Activated naive CD4-positive, alpha-beta T cell treated with anti-CD3 and anti-CD28 coated beads, Interleukin-2, amount 50 U/mL, for 72 hours (primary cell): Measurements from ENCODE around the gene BCL2L1. TPM values are rescaled to one million over a fixed set of nuclear protein-coding genes. Genes with fewer than 3 reads are reported as not detected.

Experiments
- ATAC-seq, 2 donors: fragments of 150-1000 bp; cut with Tn5 transposase; 2 replicates each; pipeline ENCODE4 v1.10.0; 2021; ENCODE audit warnings: mild to moderate bottlenecking in 2 of 2, moderate library complexity in 2 of 2
- DNase-seq, 2 donors: peaks; one replicate each; pipeline ENCODE4 v3.0.0; 2021 to 2022; ENCODE audit warnings: low spot score in 2 of 2
- H3K27ac Mint-ChIP-seq, 2 donors: one replicate each; pipeline ENCODE4 v1.8.0; 2022; ENCODE audit warnings: mild to moderate bottlenecking in 2 of 2, mixed read lengths in 2 of 2
- H3K36me3 Mint-ChIP-seq, 2 donors: one replicate each; pipeline ENCODE4 v1.8.0; 2022; ENCODE audit warnings: mixed read lengths in 2 of 2
- H3K9me3 Mint-ChIP-seq, 2 donors: one replicate each; pipeline ENCODE4 v1.8.0; 2022; ENCODE audit warnings: mixed read lengths in 2 of 2
- total RNA-seq, 2 donors: library from RNA; stranded (reverse); gene quantifications; one replicate each; pipeline ENCODE4 v1.2.3, GENCODE V29; 2022

The BCL2L1 gene
- total RNA-seq, 2 donors from 2014 or later, result 86.6 to 143 TPM

DNA sequence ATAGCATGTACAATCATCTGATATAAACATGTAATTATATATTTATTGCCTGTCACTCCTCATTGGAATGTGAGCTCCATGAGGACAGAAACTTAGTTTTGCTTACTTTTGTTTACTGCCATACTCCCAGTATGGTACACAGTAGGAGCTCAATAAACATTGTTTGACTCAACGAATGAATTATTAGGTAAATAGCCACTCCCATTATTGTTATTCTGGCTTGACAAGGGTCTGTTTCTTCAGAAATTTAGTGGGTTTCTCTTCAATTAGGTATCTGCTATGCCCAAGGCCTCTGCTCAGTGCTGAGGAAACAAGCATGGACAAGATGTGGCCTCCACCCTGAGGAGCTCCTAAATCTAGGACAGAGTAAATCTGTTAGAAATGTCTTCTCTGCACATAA, 6.3 kb downstream of the BCL2L1 start:
- H3K36me3 Mint-ChIP-seq, result peaks cover 89 to 96% of the 10 kb centered on the region in 2 donors
- H3K9me3 Mint-ChIP-seq, result peaks cover 0 to 5% of the 10 kb centered on the region in 2 donors
- DNase-seq (no peak), ATAC-seq (no peak)
- H3K27ac Mint-ChIP-seq, result peak overlapping the region; percentile 94 to 100

DNA sequence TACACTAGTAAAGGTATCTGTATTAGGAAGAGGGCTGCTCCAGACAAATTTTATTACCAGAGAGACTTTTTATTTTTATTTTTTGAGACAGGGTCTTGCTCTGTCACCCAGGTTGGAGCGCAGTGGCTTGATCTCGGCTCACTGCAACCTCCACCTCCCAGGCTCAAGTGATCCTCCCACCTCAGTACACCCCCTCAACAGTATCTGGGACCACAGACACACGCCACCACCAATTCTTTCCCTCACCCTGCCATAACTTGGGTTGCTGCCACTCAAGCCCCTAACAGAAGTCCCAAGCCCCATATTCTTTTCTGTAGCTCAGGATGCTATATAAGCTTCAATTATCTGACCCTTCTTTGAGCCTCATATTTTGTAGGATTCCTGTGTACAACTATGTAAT, 6.9 kb downstream of the BCL2L1 start:
- DNase-seq (no peak), ATAC-seq (no peak)
- peak overlapping the region; percentile 94 to 100 for H3K27ac Mint-ChIP-seq
- H3K9me3 Mint-ChIP-seq, result peaks cover 0 to 5% of the 10 kb centered on the region in 2 donors
- peaks cover 89 to 95% of the 10 kb centered on the region in 2 donors for H3K36me3 Mint-ChIP-seq

DNA sequence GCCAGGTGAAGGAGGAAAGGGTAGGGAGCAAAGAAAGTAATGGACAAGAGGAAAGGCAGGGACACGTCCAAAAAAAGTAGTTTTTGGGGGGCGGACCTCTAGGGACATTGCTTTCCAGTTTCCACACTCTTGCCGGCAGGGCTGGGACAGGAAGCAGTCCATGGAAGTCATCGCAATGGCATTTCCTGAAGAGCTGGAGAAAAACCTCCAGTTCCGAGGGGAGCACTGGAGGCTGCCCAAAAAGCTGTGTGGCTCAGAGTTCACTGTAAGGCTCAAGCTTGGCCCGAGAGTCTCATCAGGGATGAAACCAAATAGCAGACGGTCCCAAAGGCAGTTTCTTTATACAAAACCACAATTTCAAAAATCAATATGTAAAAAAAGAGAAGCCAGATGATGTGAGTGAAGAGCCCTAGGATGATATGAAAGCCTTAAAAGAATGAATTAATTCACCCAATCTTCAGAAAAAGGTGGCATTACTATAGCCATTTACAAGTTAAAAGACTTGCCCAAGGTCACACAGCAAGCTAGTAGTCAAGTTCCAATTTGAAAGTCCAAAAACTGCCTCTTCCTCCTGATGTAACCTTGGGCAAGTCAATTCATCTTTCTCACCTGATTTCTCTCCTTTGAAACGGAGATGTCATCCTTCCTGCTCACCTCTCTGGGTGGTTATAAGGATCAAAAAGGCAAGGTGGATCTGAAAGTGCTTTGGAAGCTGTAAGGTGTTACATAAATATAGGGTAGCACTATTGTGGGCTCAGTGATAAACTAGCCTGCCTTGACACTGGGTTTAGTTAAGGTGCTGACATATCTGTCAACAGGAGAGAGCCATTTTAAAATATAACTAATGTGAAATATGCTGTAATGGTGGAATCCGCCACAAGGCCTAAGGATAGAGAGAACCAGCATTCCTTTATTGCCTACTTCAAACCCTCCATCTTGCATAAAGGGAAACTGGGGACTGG, 9.1 kb downstream of the BCL2L1 start:
- Mint-ChIP-seq H3K36me3 (peaks cover 79 to 81% of the 10 kb centered on the region in 2 donors), H3K27ac (peak overlapping the region; percentile 99 to 100), H3K9me3 (peaks cover 0 to 5% of the 10 kb centered on the region in 2 donors)
- DNase-seq (no peak), ATAC-seq (no peak)

DNA sequence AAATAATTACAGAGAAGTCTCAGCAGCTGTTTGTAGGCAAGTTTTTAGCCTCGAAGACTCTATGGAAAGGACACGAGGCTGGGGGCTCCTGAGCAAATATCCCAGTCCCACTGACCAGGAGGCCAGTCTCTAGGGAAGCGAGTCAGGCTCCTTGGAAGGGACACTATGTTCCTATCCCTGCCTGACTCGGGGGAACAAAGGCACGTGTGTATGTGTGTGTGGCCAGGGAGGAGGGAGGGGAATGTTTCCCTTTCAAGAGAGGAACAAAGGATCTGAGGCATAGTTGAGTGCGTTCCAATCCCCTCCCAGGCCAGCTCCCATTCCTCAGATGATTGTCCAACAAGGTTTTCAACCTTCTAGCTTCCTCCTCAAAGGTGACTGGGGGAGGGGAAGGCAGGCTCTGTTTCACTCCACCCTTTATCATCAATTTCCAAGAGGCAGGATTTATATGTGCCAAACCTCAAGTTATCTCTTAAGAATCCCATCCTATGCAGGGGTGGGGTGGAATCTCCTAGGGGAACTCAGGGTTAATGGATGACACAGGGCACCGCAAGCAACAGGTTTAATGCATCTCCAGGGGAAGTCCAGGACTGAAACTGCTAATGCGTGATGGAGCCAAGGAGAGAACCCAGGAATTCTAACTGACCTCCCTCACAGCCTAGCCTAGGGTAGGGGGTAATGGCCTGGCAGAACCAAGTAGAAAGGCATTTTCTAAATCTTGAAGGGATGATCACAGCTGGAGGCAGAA, 9.9 kb downstream of the BCL2L1 start:
- ATAC-seq (no peak), DNase-seq (no peak)
- Mint-ChIP-seq H3K36me3 (peaks cover 70 to 78% of the 10 kb centered on the region in 2 donors), H3K27ac (peak overlapping the region; percentile 99 to 100), H3K9me3 (peaks cover 0 to 5% of the 10 kb centered on the region in 2 donors)

DNA sequence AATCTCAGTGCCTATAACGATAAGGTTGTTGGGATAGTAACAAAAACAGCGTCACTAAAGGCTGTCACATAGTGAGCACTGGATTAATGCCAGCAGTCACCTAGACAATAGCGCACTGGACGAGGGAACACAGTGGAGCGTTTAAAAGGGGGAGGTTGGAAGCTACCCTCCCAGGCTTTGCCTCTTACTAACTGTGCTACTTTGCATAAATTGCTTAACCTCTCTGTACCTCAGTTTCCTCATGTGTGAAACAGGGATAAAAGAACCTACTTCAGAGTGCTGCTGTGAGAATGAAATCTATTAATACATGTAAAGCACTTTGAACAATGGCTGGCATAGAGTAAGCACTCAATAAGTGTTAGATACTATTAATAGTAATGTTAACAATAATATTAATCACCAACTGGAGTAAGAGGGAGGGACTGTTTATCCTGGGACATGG, 10.5 kb downstream of the BCL2L1 start:
- Mint-ChIP-seq H3K9me3 (peaks cover 0 to 5% of the 10 kb centered on the region in 2 donors), H3K27ac (peak overlapping the region; percentile 99 to 100), H3K36me3 (peaks cover 65 to 74% of the 10 kb centered on the region in 2 donors)
- ATAC-seq, result no peak
- DNase-seq, result no peak

DNA sequence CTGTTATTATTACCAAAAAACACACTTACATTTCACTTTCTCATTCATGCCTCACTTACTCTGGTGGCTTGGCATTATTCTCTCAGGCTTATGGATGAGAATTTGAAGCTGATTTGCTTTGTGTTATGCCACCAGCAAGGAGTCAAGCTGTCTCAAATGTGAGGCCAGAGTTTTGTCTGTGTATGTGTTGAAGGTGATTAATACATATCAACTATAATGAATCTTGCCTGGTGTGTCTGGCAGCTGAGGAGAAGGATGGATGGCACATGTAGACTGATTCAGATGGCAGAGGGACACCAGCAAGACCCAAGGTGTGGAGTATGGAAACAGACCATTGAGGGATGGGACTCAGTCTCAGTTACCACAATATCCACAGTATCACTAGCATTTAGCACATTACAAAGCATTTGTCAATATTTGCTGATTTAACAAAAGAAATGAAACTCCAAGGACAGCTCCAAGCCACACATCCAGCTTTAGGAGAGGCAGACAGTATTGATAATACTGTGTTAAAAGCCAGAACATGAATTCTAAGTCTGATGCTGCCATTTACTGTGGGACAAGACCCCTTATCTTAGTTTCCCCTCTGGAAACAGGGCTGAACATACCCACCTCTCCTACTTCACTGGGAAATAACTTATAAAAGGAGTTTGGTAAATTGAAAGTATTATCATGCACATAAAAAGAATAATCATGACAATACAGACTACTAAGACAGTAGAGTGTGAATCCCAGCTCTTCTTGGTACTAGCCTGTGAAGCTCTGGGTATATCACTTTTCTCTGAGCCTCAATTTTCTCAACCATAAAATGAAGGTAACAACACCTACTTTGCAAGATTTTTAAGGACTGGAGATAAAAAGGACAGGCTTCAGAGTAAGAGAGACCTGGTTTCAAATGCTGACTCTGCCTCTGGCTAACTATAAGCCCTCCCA, 11.2 kb downstream of the BCL2L1 start:
- DNase-seq, result no peak
- no peak for ATAC-seq
- peaks cover 64 to 74% of the 10 kb centered on the region in 2 donors for H3K36me3 Mint-ChIP-seq
- peaks cover 0 to 5% of the 10 kb centered on the region in 2 donors for H3K9me3 Mint-ChIP-seq
- H3K27ac Mint-ChIP-seq, result peak overlapping the region; percentile 56 to 100

DNA sequence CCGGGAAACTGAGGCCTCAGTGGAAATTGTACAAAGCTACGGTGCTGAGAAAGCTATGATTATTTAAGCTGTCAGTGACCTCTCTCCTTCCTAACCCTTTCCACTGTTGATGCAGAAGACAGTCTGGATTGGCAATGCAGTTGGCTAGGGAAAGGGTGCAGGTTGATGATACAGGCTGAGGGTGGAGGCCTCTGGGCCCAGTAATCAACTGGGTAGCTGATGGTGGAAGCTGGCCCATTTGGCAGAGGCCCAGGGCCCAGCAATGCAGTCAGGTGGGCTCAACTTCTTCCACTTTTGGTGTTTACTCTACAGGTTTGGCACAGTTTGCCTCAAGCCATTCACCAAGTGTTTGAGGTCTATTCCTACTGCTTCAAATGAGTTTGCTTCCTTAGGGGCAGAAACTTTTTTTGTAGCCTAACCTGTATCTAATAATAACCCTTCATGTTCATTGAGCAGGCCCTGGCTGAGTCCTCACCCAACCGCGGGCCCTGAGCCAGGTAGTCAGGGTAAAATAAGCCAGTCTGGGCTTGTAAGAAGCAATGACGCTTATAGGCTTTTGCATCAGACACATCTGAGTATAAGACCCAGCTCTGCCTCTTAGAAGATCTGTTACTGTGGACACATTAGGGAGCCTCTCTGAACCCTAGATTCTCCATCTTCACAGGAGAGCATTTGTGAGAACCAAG, 12.1 kb downstream of the BCL2L1 start:
- no peak for ATAC-seq

DNA sequence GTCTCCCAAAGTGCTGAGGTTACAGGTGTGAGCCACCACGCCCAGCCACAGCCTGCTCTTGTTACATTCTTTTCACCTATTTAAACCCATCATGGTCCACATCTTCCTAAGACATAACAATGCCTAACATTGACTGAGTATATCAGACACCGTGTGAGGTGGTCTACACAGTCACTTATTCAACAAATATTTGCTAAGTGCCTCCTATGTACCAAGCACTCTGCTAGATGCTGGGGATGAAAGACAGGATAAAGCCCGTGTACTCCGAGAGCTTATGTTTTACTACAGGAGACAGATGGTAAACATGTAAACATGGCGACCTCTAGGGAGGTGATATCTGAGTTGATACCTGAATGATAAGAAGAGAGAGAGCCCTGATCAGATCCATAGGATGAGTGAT, 12.7 kb downstream of the BCL2L1 start:
- ATAC-seq, result no peak
- Mint-ChIP-seq H3K27ac (peak overlapping the region in 1 of 2 donors; percentile 2), H3K36me3 (peaks cover 50 to 69% of the 10 kb centered on the region in 2 donors), H3K9me3 (no peaks in the 10 kb centered on the region)
- no peak for DNase-seq

More for the DNA sequence above, 12.1 kb downstream of the BCL2L1 start:
- Mint-ChIP-seq H3K27ac (peak overlapping the region; percentile 95 to 100), H3K9me3 (peaks cover 0 to 5% of the 10 kb centered on the region in 2 donors), H3K36me3 (peaks cover 56 to 73% of the 10 kb centered on the region in 2 donors)
- no peak for DNase-seq

DNA sequence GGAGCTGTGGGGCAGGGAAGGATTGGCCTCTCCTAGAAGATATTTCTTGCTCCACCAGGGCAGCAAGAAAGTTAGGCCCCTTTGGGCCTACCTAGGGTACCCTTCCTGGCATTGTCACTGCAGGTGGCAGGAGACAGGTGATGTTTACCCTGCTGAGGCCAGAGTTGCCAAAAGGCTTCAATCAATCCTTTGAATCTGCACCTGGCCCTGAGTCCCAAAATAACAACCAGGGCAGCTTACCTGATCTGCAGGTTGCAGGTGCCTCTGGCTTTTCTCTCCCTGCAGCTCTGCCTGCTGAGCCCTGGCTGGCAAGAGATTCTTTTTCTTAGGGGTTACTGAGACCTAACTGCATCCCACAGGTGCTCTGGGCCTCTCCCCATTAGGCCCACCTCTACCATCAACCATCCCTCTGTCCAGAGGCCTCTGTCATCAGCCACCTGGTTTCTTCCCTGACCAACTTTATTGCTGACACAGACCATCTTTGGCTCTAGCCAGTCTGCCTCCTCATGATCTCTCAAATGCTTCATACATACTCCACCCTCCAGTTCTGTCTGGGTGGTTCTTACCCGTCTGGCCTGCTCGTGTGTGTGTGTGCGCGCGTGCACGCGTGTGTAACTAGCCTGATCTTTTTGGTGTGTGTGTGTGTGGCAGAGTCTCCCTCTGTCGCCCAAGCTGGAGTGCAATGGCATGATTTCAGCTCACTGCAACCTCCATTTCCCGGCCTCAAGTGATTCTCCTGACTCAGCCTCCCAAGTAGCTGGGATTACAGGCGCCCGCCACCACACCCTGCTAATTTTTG, 13.7 kb downstream of the BCL2L1 start:
- no peak for ATAC-seq
- Mint-ChIP-seq H3K27ac (peak overlapping the region; percentile 10 to 70), H3K36me3 (peaks cover 43 to 66% of the 10 kb centered on the region in 2 donors), H3K9me3 (no peaks in the 10 kb centered on the region)
- DNase-seq, result no peak

DNA sequence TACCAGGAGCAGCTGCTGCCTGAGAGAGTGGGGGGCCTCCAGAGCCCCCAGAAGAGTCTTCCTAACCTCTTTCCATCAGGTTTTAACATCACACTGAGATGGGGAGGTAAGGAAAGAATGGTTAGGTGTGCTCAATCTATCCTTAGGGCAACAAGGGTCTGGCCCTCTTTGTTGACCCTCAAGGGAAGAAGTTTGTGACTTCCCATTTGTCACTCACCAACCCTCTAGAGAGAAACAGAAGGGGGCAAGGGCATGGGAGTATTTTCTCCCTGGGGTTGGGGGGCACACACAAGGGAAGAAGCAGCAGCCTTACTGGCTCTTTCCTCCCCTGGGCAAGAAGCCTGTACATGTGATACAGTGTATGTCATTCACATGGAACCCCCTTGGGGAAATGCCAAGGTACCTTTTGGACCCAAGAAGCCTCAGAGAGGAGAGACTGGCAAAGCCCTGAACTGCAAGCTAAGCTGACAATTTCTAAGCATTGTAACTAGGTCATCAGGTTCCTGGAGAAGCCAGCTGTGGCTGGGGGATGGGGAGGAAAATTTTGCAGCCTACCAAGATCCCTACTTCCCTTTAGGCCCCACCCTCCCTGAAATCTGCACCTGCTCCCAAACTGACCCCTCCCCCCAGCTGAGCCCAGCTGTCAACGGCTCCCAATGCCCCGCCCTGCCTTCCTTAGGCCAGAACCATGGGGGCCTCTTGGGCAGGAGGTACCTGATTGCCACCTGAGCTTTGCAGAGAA, 14.5 kb downstream of the BCL2L1 start:
- Mint-ChIP-seq H3K9me3 (no peaks in the 10 kb centered on the region), H3K27ac (peak overlapping the region in 1 of 2 donors; percentile 59), H3K36me3 (peaks cover 37 to 58% of the 10 kb centered on the region in 2 donors)
- peak in 1 of 2 donors; percentile 28 for ATAC-seq
- DNase-seq, result no peak

DNA sequence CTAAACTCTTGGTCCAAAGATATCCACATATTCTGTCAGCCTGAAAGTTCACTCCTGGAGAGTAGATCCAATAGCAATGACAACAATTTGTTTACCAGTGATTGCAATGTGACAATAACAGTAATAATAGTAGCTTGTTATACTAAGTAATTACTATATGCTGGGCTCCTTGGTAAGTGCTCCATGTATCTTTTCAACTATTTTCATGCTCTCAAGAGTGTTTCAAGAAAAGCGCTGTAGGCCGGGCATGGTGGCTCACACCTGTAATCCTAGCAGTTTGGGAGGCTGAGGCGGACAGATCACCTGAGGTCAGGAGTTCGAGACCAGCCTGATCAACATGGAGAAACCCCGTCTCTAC, 15.4 kb downstream of the BCL2L1 start:
- ATAC-seq (no peak), DNase-seq (no peak)
- Mint-ChIP-seq H3K9me3 (no peaks in the 10 kb centered on the region), H3K27ac (no peak overlapping the region), H3K36me3 (peaks cover 29 to 51% of the 10 kb centered on the region in 2 donors)

DNA sequence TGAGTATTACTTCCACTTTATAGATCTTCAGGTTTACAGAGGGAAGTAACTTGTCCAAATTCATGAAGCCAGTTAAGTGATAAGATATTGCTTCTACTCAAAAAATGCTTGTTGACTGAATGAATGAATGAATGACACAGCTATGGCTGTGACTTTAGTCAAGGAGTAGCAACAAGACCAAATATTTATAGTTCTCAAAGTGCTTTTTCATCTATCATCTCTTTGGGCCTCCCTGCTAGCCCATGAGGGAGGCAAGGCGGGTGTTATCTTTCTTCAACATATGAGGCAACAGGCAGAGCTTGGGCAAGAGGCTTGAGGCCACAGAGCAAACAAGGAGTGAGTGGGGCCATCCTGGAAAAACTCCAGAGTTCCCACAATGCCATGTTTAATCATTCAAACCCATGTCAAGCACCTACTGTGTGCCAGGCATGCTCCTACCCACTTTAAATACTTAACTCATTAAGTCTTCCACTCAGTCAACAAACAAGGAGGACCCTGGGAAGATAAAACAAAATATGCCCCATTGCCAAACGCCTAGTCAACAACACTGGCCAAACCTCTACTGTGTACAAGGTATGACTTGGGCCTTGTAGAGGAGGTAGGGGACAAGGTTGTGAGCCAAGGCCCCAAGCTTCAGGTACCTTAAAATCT, 15.9 kb downstream of the BCL2L1 start:
- Mint-ChIP-seq H3K36me3 (peaks cover 31 to 52% of the 10 kb centered on the region in 2 donors), H3K27ac (peak overlapping the region; percentile 58 to 65), H3K9me3 (peaks cover 0 to 3% of the 10 kb centered on the region in 2 donors)
- no peak for DNase-seq
- no peak for ATAC-seq

DNA sequence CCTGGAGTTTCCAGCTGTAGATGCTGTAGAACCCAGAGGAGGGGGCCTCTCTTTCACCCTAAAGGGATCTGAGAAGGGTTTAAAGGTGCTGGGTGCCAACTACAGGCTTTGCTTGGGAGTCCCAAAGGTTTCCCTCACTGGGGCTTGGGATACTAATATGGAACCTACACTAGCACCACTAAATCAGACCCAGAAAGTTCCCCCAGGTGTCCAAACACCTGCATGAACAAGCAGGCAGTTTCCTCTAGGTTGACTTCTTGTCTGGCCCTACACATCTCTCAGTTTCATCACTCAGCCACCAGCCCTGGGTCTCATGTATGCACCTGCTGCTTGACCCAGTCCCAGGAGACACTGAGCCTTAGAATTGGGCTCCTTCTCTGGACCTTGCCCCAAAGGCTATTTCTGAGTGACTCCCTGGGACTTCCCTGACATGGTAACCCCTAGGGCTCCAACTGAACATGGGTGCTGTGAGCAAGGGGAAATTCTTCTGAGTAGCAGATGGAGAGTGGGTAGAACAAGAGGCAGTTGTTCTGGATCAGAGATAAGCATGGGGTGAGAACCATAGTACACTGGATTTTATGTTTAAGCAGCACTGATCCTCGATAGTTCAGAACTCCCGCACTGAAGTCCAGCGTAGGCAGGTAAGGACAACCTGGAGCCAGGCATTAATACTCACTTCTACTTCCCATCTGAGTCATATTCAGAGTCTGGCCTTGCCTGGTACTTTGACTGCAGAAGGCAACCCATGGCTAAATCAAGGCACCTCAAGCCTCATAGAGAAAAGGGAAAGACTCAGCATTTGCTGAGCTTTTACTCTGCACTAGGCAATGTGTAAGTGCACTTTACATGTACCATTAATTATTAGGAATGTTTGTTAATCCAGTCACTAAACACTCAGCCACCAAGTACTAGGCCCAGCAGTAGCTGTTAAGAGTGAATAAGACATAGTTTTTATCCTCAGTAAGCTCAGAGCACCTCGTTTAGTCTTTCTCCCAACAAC, 16.8 kb downstream of the BCL2L1 start:
- Mint-ChIP-seq H3K9me3 (peaks cover 0 to 8% of the 10 kb centered on the region in 2 donors), H3K27ac (peak overlapping the region; percentile 58 to 65), H3K36me3 (peaks cover 28 to 52% of the 10 kb centered on the region in 2 donors)
- DNase-seq (no peak), ATAC-seq (peak in 1 of 2 donors; percentile 36)
